HG02870 (cell line): ENCODE results near the gene PTPRD.

ENCODE experiments used
- ATAC-seq: cut with Tn5 transposase; IDR thresholded peaks from one replicate; pipeline ENCODE4 v1.9.1; 2021; ENCODE audit warnings: mild to moderate bottlenecking, moderate library complexity; ENCODE audit not compliant: unreplicated experiment

The PTPRD gene

DNA sequence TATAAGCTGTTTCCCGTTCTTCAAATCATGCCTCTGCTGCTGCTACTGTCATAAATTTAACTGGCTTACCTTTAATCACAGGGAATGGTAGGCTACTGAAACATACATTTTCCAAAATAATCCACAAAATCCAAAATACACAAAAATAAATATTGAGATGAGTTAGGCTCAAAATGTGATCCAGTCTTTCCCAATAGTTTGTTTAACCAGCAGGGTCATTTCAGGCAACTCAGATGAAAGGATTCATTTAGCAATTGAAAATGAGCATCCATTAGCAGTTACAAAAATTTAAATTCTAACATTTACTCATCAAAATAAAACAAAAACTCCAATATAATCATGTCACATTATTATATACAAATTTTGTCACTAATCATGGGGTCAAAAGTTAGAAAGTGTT is 1797.6 kb downstream of the PTPRD start:
- no peak for ATAC-seq

GRCh38 chr9:8812888-8813287 is 1799.9 kb downstream of the PTPRD start:
- no peak for ATAC-seq

DNA sequence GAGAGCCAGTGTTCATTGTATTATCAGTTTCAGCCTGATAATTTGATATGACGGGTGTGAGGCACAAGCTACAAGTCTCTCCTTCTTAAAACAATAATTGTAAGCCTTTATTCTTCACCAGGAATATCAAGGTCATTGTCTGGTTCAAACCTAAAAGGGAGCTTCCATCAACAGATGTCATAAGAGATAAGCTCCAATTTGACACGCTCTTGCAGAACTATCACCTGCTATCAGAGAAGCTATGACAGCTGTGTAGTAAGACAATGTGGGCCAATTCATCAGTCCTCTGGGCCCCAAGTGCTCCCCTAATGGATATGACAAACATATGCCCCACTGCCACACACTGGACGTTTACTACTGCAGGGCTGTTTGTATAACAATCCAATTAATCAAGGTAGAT is 1803.1 kb downstream of the PTPRD start:
- no peak for ATAC-seq

DNA sequence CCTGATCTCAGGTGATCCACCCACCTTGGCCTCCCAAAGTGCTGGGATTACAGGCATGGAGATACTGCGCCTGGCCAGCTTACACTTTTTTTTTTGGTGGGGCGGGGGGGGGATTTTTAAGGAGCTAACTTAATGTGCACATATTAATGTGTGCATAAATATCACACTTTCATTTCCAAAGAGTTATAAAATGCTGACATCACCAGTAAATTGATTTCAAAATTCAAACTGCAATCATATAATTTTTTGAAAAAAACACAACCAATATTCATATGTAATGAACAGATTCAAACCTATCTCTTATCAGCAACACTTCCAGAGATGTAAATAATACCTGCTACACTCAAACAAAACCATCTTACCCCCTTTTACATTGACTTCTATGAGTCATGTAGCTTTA is 1806.7 kb downstream of the PTPRD start:
- ATAC-seq = no peak

GRCh38 chr9:8804613-8805012 is 1808.2 kb downstream of the PTPRD start:
- ATAC-seq = no peak

GRCh38 chr9:8802242-8802641 is 1810.6 kb downstream of the PTPRD start:
- no peak for ATAC-seq

GRCh38 chr9:8800196-8800595 is 1812.6 kb downstream of the PTPRD start:
- no peak for ATAC-seq

- no peak for ATAC-seq
Measured at GRCh38 chr9:8799615-8800014, 1813.2 kb downstream of the PTPRD start.

DNA sequence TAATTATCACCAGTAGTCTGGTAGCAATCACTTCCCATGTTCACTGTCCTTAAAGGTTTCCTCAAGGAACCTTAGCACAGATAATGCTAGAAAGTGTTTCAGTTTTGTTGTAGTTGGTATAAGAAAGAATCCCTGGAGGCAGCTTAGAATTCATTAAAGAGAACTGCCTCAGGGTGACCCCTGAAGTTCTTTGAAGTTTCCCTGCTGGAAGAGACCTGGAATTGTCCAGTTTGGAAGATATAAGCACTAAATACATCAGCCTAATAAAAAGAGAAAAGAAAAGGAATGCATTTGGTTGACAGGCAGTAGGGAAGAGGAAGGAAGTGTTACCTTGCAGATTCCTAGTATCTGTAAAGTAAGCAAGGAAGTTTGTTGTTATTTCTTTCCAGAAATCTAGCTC is 1813.6 kb downstream of the PTPRD start:
- ATAC-seq = no peak

GRCh38 chr9:8784838-8785237 is 1828.0 kb downstream of the PTPRD start:
- no peak for ATAC-seq

DNA sequence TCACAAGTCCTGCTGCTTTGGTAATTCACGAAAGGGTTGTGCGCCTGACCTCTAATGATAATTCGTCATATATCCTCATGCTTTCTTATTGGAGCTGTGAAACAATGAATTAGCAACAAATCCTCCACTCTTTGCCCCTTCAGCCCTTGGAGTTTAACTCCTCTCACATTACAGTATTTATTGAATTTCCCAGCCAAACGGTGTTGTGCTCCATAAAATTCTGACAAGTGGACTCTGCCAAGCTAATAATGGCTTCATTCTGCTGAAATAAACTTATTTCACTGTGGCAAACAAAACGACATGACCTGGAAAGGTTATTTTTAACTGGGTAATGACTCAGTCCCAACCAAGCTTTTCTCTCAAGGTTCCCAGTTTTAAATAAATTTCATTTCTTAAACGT is 1828.9 kb downstream of the PTPRD start:
- ATAC-seq = no peak

GRCh38 chr9:8782237-8782636 is 1830.6 kb downstream of the PTPRD start:
- ATAC-seq = no peak

- no peak for ATAC-seq
Measured at GRCh38 chr9:8781458-8781857, 1831.3 kb downstream of the PTPRD start.

DNA sequence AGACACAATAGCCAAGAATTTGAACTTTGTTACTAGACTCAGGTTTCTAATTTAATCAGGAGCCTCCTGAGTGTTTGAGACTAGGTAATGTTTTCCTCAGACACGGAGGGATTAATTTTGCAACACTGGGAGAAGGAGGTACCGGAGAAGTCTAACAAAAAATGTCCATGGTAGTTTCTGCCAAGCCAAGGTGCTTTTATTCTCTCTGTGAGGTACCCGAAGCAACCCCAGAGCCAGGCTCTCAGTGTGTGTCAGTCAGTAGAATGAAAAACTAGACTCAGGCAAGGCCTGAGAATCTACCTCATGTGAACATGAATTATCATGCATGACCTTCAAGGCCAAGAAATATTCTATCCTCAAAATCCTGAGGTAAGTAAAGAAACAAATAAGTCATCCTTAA is 1832.4 kb downstream of the PTPRD start:
- no peak for ATAC-seq

GRCh38 chr9:8779478-8779877 is 1833.3 kb downstream of the PTPRD start:
- ATAC-seq = no peak

GRCh38 chr9:8778356-8778755 is 1834.4 kb downstream of the PTPRD start:
- no peak for ATAC-seq

GRCh38 chr9:8772302-8772701 is 1840.5 kb downstream of the PTPRD start:
- ATAC-seq = no peak

GRCh38 chr9:8769153-8769552 is 1843.6 kb downstream of the PTPRD start:
- no peak for ATAC-seq

GRCh38 chr9:8766096-8766495 is 1846.7 kb downstream of the PTPRD start:
- ATAC-seq = no peak

DNA sequence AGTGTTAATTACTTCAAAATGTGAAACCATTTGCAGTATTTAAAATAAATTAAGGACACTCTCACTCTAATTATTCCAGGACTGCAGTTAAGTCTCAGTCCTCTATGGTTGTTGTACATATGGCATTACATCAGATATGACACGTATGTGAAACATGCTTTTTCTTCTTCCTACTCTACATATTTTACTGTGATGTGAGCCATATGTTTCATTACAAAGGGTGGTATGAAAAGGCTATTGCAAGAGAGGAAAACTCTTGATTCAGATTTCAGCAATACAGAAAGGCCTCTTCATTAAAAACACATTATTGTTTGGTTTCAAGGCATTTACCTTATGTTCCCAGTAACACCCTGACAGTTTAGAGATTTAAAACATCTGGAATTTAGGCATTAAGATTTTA is 1848.8 kb downstream of the PTPRD start:
- ATAC-seq = no peak

DNA sequence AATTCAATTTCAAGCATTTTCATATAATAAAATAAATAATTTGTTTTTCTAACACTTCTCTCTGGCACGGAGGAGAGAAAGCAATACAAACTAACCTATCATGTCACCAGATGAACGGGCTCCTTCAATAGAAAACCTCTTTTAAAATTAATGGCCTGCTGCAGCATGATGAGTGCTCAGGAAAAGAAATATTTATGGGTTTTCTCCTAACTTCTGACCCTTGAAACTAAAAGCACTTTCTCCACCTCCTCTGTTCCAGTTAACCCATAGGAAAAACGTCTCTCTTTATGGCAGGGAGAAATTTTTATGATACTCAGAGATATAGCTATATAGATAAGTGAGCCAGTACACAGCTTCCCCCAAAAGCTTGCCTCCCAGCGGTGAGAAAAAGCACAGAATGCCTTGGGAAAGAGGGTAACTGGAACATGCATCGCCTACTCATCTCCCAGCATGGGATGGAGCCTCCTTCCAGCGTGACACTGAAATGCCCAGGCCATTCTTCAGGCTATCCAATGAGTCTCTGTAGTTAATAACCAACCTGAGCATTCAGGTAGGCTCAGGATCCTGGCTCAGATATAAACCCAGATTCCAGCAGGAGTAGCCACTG is 1850.2 kb downstream of the PTPRD start:
- ATAC-seq = no peak

- ATAC-seq = no peak
Measured at GRCh38 chr9:8760000-8760767, 1852.6 kb downstream of the PTPRD start.

DNA sequence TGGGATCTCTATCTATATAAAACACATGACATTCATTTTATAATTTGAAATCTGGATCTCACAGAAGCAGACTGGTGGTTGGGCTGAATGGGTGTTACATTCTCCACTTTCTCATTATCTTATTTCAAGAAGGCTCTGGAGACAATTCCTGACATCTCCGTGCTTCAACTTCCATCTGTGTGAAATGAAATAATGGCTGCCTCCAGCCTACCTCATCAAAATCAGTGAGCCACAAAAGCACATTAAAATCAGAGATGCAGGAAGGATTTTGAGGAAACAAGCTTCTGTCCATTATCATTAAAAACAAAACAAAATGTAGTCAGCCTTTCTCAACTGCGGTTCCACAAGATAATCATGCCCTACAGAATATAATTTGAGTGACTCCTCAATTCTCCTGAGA is 1854.9 kb downstream of the PTPRD start:
- ATAC-seq = no peak
